ENCODE data around the gene UPB1. TPM values are rescaled to one million over a fixed set of nuclear protein-coding genes. Genes with fewer than 3 reads are reported as not detected.

The UPB1 gene
- total and polyA plus RNA-seq, 8 donors, result 0.35 to 0.73 TPM; not detected in 6

DNA sequence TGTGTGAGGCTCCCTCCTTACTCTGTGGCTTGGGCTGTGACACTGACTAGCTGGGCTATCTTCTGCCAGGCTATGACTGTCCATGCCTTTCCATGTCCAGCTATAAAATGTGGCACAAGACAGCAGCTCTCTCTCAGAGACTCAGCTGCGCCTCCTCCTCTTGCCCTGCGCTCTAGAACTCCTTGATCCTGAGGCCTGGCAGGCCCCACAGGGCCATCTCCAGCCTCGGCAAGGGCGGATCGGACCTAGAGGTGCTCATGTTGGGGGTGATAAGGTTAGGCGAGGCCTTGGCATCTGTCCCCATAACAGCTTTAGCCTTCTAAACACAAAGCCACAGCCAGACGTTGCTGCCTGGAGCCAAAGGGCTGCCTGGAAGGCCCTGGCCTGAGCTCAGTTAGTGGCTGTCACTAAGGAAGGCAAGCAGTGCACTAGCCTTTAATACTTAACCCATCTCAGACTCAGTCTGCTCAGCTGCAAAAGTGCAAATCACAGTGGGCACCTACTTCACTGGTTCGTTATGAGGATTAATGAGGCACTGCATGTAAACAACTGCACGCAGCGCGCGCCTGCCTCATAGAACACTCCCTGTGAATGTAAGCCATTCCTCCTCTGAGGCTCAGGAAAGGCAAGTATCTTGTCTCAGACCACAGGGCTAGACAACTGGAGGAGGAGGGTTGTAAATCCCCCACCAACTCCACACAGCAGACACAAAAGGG is 58.6 kb downstream of the UPB1 start:
- Histone ChIP-seq H3K9me3 (no peaks in the 10 kb centered on the region), H3K4me3 (peak overlapping the region; percentile 77 to 95 (median 88)), H3K36me3 (peaks cover 9 to 34% (median 28%) of the 10 kb centered on the region in 4 donors), H3K27ac (peak overlapping the region; percentile 92 to 98 (median 97)), H3K4me1 (peaks cover 61 to 81% (median 73%) of the 10 kb centered on the region in 4 donors), H3K27me3 (no peaks in the 10 kb centered on the region)
- peak in 1 of 2 donors; percentile 62 for DNase-seq
- intact Hi-C loops (cut with DNase I; ENCODE audit: low total_unique reads), result no loop called here
- 13 to 23% (median 15%) methylated on average over 7 to 12 of the region's 12 CpGs for WGBS, 5 donors
- TF ChIP-seq POLR2A (IDR thresholded peaks at IDR 0.05) (no peak), POLR2AphosphoS5 (IDR thresholded peaks at IDR 0.05) (peak in 1 of 3 donors; percentile 17)

DNA sequence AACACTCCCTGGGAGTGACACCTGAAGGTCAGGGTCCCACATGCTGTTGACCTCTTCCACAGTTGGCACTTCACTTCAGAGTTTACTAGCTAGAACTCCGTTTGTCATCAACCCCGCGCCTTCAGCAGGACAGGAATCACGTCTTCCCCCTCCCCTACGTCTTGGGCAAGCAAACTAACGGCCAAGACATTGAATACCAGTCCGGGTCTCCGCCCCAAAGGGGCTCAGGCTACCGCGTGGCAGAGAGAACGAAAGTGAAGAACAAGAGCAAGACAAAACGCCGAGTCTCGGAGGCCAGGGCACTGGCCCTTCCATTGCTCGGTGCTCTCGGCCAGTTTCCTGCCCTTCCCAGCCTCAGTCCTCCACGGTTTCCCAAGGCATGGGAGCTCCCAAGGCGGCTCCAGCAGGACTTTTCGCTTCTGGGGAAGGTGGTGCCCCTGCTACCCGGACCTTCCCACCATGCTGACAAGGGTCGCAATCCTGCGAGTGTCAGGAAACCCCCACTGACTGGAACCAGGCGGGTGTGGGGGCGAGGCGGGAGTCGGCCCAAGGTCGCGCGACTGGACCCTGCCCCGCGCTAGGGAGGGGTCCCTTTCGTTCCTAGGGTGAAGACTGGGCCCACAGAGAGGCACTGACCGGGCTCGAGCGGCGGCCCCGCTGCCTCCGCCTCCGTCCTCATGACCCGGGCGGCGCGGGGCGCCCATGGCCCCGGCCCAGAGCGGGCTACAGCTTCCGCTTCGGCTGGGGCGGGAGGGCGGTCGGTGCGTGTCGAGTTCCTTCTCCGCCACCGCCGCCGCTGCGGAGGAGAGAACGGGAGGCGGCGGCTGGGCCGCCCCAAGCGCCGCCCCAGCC is 59.4 kb downstream of the UPB1 start, which contains the start of gene GUCD1:
GUCD1 (minus strand) TSS at position 826 of the 852 bp plus-strand sequence; CDS start at position 679, 147 bp downstream.
- peaks cover 16 to 34% (median 29%) of the 10 kb centered on the region in 4 donors for H3K36me3 ChIP-seq
- no peaks in the 10 kb centered on the region for H3K27me3 ChIP-seq
- H3K4me1 ChIP-seq, result peaks cover 56 to 81% (median 70%) of the 10 kb centered on the region in 4 donors
- intact Hi-C loops (cut with DNase I; ENCODE audit: low total_unique reads), result no loop called here
- peak within 1 kb of the TSS; percentile 92 to 98 (median 97) for H3K27ac ChIP-seq
- peak; percentile 31 to 68 for DNase-seq
- peak in 1 of 4 donors; percentile 85 for TF ChIP-seq POLR2A (IDR thresholded peaks at IDR 0.05)
- peak in 2 of 3 donors; percentile 79 to 89 for TF ChIP-seq POLR2AphosphoS5 (IDR thresholded peaks at IDR 0.05)
- no peak for TF ChIP-seq EP300 (IDR thresholded peaks at IDR 0.05)
- TF ChIP-seq, protein P1, sequence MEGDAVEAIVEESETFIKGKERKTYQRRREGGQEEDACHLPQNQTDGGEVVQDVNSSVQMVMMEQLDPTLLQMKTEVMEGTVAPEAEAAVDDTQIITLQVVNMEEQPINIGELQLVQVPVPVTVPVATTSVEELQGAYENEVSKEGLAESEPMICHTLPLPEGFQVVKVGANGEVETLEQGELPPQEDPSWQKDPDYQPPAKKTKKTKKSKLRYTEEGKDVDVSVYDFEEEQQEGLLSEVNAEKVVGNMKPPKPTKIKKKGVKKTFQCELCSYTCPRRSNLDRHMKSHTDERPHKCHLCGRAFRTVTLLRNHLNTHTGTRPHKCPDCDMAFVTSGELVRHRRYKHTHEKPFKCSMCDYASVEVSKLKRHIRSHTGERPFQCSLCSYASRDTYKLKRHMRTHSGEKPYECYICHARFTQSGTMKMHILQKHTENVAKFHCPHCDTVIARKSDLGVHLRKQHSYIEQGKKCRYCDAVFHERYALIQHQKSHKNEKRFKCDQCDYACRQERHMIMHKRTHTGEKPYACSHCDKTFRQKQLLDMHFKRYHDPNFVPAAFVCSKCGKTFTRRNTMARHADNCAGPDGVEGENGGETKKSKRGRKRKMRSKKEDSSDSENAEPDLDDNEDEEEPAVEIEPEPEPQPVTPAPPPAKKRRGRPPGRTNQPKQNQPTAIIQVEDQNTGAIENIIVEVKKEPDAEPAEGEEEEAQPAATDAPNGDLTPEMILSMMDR (IDR thresholded peaks at IDR 0.05), result no peak
- peak within 1 kb of the TSS; percentile 77 to 95 (median 88) for H3K4me3 ChIP-seq
- no peaks in the 10 kb centered on the region for H3K9me3 ChIP-seq
- WGBS, 5 donors, result 0 to 1% (median 0%) methylated on average over 33 to 64 of the region's 64 CpGs

DNA sequence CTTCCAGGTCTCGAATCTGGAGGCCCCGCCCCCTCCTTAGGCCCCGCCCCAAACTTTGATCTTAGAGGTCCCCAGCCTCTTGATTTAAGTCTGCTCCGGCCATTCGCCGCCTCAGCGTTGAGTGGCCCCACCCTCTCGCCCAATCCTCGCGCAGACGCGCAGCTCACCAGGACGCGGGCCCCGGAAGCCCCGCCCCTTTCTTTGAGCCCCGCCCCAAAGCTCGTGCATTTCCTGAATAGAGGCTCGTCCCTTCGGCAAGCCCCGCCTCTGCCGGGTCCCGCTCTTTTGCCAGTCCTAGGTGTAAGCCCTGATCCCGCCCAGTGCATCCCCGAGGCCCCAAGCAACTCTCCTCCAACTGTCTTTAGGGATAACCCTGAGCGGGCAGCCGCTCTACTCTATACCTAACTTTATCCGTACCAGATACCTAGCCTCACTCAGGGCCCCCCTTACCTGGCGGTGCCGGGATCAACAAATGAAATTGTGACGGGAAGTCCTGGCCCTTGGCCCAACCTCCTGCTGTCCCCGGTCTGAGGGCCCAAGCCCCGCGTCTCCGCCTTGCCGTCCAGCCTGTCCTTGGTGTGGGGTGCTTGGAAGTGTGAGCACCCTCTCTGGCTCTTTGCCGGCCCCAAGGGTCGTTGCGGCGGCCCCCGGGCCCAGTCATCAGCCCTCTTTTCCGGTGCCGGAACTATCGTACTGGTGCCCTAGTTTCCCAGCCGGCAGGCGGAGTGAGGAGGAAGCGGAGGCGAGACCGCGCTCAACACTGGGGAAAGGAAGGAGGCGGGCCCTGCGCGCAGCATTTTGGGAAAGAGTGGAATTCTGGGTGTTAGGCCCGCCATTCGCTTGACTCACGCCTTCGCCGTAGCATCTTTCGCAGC is 60.3 kb downstream of the UPB1 start, which contains the start of gene SNRPD3:
SNRPD3 (plus strand) TSS at position 835 of the 875 bp plus-strand sequence. CDS start 1,676 bp downstream, outside the sequence.
- DNase-seq, result peak; percentile 100
- peak within 1 kb of the TSS; percentile 92 to 98 (median 97) for H3K27ac ChIP-seq
- peaks cover 18 to 37% (median 33%) of the 10 kb centered on the region in 4 donors for H3K36me3 ChIP-seq
- WGBS, 5 donors, result 0 to 1% (median 1%) methylated on average over 40 to 59 of the region's 59 CpGs
- TF ChIP-seq, protein P1 (IDR thresholded peaks at IDR 0.05), result peak in 3 of 7 experiments; percentile 17 to 35 (median 20)
- TF ChIP-seq POLR2AphosphoS5 (IDR thresholded peaks at IDR 0.05) (peak; percentile 83 to 97 (median 93)), POLR2A (IDR thresholded peaks at IDR 0.05) (no peak), EP300 (IDR thresholded peaks at IDR 0.05) (peak; percentile 28)
- intact Hi-C loops (cut with DNase I; ENCODE audit: low total_unique reads), result no loop called here
- no peaks in the 10 kb centered on the region for H3K9me3 ChIP-seq
- no peaks in the 10 kb centered on the region for H3K27me3 ChIP-seq
- peak within 1 kb of the TSS; percentile 77 to 95 (median 88) for H3K4me3 ChIP-seq
- peaks cover 53 to 77% (median 63%) of the 10 kb centered on the region in 4 donors for H3K4me1 ChIP-seq

DNA sequence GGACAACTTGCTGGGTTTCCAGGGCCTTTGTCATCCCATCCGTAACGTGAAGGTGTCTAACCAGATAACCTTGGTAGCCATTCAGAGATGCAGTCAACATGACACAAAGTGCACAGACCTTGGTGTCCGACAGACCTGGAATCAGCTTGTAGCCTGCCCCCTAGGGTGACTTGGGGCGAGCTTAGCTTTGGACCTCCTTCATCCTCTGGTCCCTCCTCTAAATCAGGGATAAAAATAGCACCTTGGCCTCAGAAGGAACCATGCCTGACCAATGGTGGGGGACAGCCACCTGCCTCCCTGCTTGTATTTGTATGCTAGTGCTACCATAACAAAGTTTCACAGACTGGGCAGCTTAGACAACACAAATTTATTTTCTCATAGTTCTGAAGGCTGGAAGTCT is 64.3 kb downstream of the UPB1 start:
- intact Hi-C loops (cut with DNase I; ENCODE audit: low total_unique reads), result no loop called here
- TF ChIP-seq, protein P1 (IDR thresholded peaks at IDR 0.05), result no peak
- TF ChIP-seq POLR2AphosphoS5 (IDR thresholded peaks at IDR 0.05) (no peak), POLR2A (IDR thresholded peaks at IDR 0.05) (no peak), EP300 (IDR thresholded peaks at IDR 0.05) (no peak)
- H3K36me3 ChIP-seq, result peaks cover 35 to 72% (median 57%) of the 10 kb centered on the region in 4 donors
- peaks cover 21 to 61% (median 45%) of the 10 kb centered on the region in 4 donors for H3K4me1 ChIP-seq
- no peak for DNase-seq
- 40 to 64% (median 51%) methylated on average over 4 of the region's 4 CpGs for WGBS, 5 donors
- no peaks in the 10 kb centered on the region for H3K9me3 ChIP-seq
- no peaks in the 10 kb centered on the region for H3K27me3 ChIP-seq
- no peak overlapping the region for H3K27ac ChIP-seq
- H3K4me3 ChIP-seq, result no peak overlapping the region
